Fibroblast of mammary gland (primary cell): Measurements from ENCODE around the gene TPPP3.
"Not testable (repeated sequence)": the region's sequence is repeated elsewhere in the genome, so short reads cannot be mapped to it uniquely, and the experiment has no call there.

Experiments used
- DNase-seq: peaks from one replicate; pipeline ENCODE4 v3.0.0-alpha.2; 2010; ENCODE audit warnings: low read depth
- H3K4me3 ChIP-seq: 2 replicates; pipeline ENCODE4 v1.5.1; 2011; ENCODE audit warnings: low read depth, mild to moderate bottlenecking, low read length, moderate library complexity; ENCODE audit not compliant: control insufficient read depth
- TF ChIP-seq, protein P1 (sequence below): conservative IDR thresholded peaks from 2 replicates; pipeline ENCODE4 v1.5.1; 2011; ENCODE audit warnings: low read depth, low read length, inconsistent platforms; ENCODE audit not compliant: control insufficient read depth, insufficient read depth

The TPPP3 gene

DNA sequence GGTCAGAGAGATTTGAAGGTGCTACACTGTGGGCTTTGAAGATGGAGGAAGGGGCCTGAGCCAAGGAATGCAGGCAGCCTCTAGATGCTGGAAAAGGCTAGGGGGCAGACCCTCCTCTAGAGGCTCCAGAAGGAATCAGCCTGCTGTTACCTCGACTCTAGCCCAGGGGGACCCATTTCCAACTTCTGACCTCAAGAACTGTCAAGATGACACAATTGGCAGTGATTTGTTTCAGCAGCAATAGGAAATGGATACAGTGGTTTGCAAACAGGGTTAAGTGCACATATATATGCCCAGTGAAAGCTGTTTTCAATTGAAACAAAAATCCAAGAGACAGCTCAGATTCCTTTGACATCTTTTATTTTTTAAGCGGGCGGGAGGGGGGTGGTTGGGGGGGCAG is 26.6 kb upstream of the TPPP3 start:
- H3K4me3 ChIP-seq: no peak overlapping the region
- TF ChIP-seq, protein P1, sequence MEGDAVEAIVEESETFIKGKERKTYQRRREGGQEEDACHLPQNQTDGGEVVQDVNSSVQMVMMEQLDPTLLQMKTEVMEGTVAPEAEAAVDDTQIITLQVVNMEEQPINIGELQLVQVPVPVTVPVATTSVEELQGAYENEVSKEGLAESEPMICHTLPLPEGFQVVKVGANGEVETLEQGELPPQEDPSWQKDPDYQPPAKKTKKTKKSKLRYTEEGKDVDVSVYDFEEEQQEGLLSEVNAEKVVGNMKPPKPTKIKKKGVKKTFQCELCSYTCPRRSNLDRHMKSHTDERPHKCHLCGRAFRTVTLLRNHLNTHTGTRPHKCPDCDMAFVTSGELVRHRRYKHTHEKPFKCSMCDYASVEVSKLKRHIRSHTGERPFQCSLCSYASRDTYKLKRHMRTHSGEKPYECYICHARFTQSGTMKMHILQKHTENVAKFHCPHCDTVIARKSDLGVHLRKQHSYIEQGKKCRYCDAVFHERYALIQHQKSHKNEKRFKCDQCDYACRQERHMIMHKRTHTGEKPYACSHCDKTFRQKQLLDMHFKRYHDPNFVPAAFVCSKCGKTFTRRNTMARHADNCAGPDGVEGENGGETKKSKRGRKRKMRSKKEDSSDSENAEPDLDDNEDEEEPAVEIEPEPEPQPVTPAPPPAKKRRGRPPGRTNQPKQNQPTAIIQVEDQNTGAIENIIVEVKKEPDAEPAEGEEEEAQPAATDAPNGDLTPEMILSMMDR: no peak
- DNase-seq: no peak

GRCh38 chr16:67419502-67419901 is 26.2 kb upstream of the TPPP3 start:
- DNase-seq: no peak
- no peak overlapping the region for H3K4me3 ChIP-seq
- TF ChIP-seq, protein P1: no peak

- TF ChIP-seq, protein P1: no peak
- no peak for DNase-seq
- H3K4me3 ChIP-seq: no peak overlapping the region
Measured at GRCh38 chr16:67417333-67418061, 24.2 kb upstream of the TPPP3 start.

GRCh38 chr16:67415872-67416793 is 22.8 kb upstream of the TPPP3 start, which contains the start of gene ZDHHC1:
ZDHHC1 (minus strand) TSS chr16:67416477; CDS start chr16:67407775, 8,702 bp downstream.
- peak within 1 kb of the TSS; percentile 65 for H3K4me3 ChIP-seq
- TF ChIP-seq, protein P1: no peak
- DNase-seq: peak; percentile 80

DNA sequence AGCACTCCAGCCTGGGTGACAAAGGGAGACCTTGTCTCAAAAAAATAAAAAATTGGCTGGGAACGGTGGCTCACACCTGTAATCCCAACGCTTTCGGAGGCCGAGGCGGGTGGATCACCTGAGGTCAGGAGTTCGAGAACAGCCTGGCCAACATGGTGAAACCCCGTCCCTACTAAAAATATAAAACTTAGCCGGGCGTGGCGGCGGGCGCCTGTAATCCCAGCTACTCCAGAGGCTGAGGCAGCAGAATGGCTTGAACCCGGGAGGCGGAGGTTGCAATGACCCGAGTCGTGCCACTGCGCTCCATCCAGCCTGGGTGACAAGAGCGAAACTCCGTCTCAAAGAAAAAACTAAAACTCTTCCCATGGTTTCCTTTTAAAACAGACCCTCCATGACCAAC is 22.1 kb upstream of the TPPP3 start:
- peak overlapping the region; percentile 65 for H3K4me3 ChIP-seq
- not testable (repeated sequence) for DNase-seq

DNA sequence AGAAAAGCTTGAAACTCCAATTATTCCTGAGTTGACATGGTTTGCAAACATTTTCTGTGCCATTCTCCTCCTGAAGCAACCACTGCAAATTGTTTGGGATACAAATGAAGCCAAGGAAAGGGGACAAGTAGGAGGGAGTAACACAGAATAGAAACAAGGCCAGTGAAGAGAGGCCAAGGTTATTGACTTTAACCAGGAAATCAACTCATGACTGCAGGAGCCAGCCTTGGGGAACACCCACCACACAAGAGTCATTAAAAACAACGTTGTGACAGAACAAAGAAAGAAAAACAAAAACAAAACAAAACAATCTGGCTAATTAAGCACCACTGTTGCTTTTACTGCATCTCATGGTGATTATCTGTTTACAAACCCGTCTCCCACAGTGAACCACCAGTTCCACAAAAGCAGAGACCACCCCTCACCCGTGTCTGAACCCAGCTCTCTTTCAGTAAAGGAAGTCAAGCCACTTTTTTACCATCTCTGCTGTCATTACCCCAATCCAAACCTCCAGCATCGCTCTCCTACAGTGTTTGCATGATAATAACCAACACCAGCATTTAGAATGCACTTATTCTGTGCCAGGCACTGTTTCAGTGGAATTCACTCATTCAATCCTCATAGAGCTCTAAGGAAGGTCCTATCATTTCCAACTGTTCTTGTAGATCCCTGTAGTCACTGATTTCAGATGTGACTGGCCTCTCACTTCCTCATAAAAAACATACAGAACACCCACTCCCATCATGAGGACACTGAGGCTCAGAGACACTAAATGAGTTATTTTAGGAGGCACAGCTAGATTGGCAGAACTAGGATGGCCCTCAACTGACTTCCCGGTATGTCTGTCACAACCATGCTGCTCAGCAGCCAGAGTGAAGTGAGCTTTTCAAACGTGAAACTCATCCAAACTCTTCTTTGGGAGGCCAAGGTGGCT is 20.9 kb upstream of the TPPP3 start:
- TF ChIP-seq, protein P1: no peak
- no peak for DNase-seq
- H3K4me3 ChIP-seq: no peak overlapping the region
